Left lobe of liver (tissue), 2 donors: ENCODE results near the gene GRM3. TPM values are rescaled to one million over a fixed set of nuclear protein-coding genes. Genes with fewer than 3 reads are reported as not detected.

Source experiments
- ATAC-seq: fragments of 200-7000 bp; cut with Tn5 transposase; one replicate; pipeline ENCODE4 v1.9.1; 2020; ENCODE audit warnings: mild to moderate bottlenecking, moderate library complexity
- DNase-seq: peaks from one replicate; pipeline ENCODE4 v3.0.0-alpha.2; 2020; ENCODE audit warnings: low spot score
- total RNA-seq: library from RNA; stranded (reverse); gene quantifications from one replicate; pipeline ENCODE4 v1.2.1, GENCODE V29; 2021
- donor health status: DM: no; HTN: no; CAD: no; lungs with moderate emphysema.
- donor health status: DM: no; HTN: yes; CAD: no.

The GRM3 gene
- total RNA-seq, 1 donor from 2014 or later: not detected

GRCh38 chr7:86784765-86785164 lies 141.1 kb downstream of the GRM3 start:
- DNase-seq (no peak), ATAC-seq (no peak)

GRCh38 chr7:86785641-86786040 lies 141.9 kb downstream of the GRM3 start:
- no peak for ATAC-seq
- no peak for DNase-seq

DNA sequence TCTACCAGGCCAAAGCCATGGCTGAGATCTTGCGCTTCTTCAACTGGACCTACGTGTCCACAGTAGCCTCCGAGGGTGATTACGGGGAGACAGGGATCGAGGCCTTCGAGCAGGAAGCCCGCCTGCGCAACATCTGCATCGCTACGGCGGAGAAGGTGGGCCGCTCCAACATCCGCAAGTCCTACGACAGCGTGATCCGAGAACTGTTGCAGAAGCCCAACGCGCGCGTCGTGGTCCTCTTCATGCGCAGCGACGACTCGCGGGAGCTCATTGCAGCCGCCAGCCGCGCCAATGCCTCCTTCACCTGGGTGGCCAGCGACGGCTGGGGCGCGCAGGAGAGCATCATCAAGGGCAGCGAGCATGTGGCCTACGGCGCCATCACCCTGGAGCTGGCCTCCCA lies 142.7 kb downstream of the GRM3 start:
- ATAC-seq: no peak

GRCh38 chr7:86788948-86789347 lies 145.2 kb downstream of the GRM3 start:
- DNase-seq: no peak

More for the DNA sequence above, 142.7 kb downstream of the GRM3 start:
- no peak for DNase-seq

DNA sequence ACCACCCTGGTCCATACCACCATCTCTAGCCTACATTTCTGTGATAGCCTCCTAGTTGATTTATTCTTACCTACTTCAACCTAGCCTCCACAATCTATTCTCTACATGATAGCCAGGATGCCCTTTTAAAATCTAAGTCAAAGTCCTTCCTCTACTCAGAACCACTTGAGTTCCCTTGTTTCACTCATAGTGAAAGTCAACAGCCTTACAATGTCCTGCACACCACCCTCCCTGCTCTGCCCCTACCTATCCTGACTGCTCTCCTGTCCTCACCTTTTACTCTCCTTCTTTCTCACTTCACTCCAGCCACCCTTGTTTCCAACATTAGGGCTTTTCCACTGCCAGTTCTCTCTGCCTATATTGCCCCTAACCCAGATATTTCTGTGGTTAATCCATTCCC lies 146.7 kb downstream of the GRM3 start:
- DNase-seq (no peak), ATAC-seq (no peak)

More at GRCh38 chr7:86788948-86789347, 145.2 kb downstream of the GRM3 start:
- no peak for ATAC-seq

DNA sequence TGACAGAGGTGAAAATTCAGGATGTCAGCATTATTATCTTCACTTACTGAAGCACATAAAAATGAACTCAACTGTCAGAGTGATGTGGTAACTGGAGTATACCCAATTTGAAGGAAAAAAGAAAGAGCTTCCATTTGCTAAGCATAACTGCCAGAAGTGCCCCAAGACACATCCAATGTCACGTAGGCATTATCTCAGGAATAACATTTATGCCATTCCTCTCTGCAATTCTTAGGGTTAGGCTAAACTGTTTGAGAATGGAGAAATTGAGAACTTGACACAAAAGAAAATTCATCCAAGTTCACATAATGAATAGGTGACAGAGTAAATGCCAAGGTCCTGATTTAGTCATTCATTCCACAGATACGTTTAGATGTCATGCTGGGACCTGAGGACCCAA lies 148.6 kb downstream of the GRM3 start:
- DNase-seq (no peak), ATAC-seq (no peak)

DNA sequence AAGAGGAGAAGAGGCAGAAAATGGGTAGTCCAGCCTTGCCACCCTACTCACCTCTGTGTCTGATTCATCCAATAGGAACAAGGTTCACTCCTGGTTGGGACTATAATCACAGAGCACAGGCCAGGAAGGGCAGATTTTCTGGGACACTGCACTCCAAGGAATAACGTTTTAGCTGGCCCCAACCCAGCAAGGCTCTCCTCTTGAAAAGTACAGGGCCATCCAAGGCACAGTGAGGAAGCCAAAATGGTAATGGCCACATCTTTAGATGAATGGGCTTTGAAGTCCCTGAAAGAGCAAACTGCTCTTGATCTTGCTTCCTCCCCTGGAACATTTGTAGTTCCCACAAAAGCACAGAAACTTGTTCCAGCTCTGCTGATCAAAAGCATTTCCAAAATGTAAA lies 149.4 kb downstream of the GRM3 start:
- DNase-seq: no peak
- ATAC-seq: no peak

GRCh38 chr7:86814661-86815379 lies 171.1 kb downstream of the GRM3 start:
- ATAC-seq: peak; percentile 42
- no peak for DNase-seq

DNA sequence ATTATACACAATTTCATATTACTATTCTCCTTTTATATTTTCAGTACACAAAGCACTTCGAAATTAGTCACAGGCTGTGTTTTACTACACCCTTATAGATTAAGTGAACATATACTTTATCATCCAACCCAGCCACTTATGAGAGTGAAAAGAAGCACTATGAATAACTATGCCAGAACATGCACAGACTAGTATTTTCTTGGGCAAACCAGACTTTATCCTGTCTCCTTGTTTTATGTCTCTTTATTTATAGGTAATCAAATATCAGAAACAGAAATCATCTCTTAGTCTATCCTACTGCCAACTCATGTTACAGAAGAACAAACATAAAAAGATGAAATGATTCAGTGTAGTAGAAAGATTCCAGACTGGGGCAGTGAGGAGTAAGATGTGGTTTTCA lies 171.8 kb downstream of the GRM3 start:
- DNase-seq: no peak
- ATAC-seq: no peak

DNA sequence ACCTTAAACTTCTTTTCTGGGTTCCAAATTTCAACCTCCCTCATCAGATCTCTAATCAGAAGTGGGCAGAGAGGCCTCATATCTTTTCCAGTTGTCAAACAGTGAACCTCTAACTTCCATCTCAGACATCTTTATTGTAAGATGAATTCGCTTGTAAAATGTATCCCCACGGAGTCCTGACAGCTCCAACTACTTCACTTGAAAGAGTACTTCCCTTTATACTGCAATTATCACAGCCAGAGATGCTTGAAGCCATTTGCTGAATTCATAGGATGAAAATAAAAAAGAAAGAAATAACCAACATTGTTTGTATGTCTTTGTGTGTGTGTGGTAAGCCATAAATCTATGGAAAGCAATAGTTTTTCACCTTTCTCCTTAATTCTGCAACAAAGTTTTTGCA lies 175.2 kb downstream of the GRM3 start:
- ATAC-seq: no peak
- no peak for DNase-seq

DNA sequence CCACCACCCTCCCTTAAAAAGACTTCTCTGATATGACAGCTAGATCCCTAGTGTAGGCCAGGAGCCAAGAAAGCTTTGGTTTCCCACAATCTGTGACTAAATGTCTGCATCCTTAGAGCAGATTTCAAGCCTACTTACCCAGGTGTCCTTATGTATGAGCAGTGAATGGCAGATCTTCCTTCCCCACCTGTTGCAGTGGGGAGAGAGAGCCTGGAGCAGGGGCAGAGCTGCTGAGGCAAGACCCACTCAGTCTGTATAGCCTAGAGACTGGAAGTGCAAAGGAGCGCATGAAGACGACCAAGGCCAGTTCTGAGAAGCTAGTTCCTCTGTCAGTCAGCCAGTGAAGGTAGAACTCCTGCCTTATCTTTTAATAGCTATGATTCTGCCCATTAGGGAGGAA lies 180.1 kb downstream of the GRM3 start:
- ATAC-seq: no peak

GRCh38 chr7:86825264-86825663 lies 181.6 kb downstream of the GRM3 start:
- no peak for ATAC-seq

More for the DNA sequence above, 180.1 kb downstream of the GRM3 start:
- DNase-seq: no peak

GRCh38 chr7:86826948-86827347 lies 183.2 kb downstream of the GRM3 start:
- no peak for DNase-seq
- ATAC-seq: no peak

More at GRCh38 chr7:86825264-86825663, 181.6 kb downstream of the GRM3 start:
- DNase-seq: no peak

GRCh38 chr7:86833360-86833759 lies 189.7 kb downstream of the GRM3 start:
- DNase-seq (no peak), ATAC-seq (no peak)

DNA sequence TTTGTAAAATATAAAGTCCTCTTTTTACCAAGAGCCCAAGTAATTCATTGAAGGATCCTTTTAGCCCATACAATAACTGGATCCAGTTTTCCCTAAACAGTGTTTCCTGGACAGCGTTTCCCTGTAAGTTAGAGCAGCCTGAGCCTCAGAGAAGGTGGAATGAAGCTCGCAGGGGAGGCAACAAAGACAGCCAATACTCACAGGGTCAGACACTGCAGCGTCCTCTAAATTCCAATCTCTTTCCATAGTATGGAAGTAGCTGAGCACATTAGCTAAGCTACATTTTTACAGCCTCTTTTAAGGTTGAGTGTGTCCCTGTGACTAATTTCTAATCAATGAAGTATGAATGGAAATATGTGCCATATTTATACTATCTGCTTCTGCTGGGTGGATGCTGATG lies 193.5 kb downstream of the GRM3 start:
- no peak for ATAC-seq
- no peak for DNase-seq

GRCh38 chr7:86844608-86845007 lies 200.9 kb downstream of the GRM3 start:
- ATAC-seq (no peak), DNase-seq (no peak)

GRCh38 chr7:86846494-86847190 lies 202.9 kb downstream of the GRM3 start:
- ATAC-seq (peak; percentile 100), DNase-seq (peak; percentile 76)

DNA sequence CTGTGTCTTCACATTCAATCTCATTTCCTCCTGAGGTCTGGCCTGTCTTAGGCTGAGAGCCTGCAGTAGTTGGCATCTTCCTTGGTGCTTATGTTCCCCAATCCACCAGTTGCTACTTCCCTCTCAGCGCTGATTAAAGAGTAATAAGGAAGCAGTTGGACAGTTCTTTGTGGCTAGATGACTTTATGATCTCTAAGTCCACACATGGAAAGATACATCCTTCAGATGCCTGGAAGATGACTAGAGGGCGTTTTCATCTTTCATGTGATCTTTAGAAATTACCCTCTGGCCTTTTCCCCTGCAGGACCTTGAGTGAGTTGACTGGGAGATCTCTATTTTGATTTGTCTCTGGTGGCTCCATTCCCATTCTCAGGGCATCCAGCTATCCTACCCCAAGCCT lies 204.5 kb downstream of the GRM3 start:
- DNase-seq (no peak), ATAC-seq (no peak)

GRCh38 chr7:86851566-86851965 lies 207.9 kb downstream of the GRM3 start:
- DNase-seq: no peak
- ATAC-seq: no peak

- no peak for ATAC-seq
- no peak for DNase-seq
These were observed 219.7 kb downstream of the GRM3 start for GRCh38 chr7:86863452-86863851.

DNA sequence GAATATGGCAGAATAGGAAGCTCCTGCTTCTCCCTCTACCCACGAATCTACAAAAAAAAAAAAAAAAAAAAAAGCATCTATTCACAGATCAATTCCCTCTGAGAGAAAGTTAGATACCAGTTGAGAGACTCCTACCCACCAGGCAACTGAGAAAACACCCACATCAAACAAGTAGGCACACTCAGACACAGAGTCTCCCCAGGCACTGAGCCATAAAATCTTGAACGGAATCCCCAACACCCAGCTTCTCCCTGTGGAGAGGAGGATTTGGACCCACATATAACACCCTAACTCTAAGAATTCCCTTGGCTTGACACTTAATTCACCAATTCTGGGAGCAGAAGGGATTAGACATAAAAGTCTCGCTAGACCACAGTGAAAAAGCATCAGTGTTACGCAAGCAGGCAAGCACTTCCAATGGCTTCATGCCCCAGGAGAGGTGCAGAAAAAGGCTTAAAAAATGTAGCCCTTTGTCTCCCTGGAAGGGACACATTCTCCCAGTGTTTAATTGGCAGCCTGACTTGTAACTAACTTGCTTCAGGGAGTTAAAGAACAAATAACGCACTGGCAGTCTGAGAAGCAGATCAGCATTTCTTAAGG lies 223.6 kb downstream of the GRM3 start:
- ATAC-seq (no peak), DNase-seq (no peak)

- DNase-seq: no peak
- ATAC-seq: no peak
These were observed 232.4 kb downstream of the GRM3 start for GRCh38 chr7:86876146-86876545.
